Measurements from ENCODE around the gene KIAA0825.
A peak's percentile ranks its signal among the peaks of the same experiment; 100 is the strongest.
"Not testable (repeated sequence)": the region's sequence is repeated elsewhere in the genome, so short reads cannot be mapped to it uniquely, and the experiment has no call there.

KIAA0825 gene

GRCh38 chr5:94577466-94578245 lies 40.7 kb downstream of the KIAA0825 start:
- DNase-seq, result no peak

GRCh38 chr5:94575196-94575595 lies 43.2 kb downstream of the KIAA0825 start:
- DNase-seq, result no peak

- DNase-seq, result not testable (repeated sequence)
Observed at GRCh38 chr5:94573349-94573748, 45.1 kb downstream of the KIAA0825 start.

GRCh38 chr5:94571415-94571814 lies 47.0 kb downstream of the KIAA0825 start:
- DNase-seq, result no peak

- no peak for DNase-seq
Observed at GRCh38 chr5:94564812-94565211, 53.6 kb downstream of the KIAA0825 start.

GRCh38 chr5:94562327-94562971 lies 56.0 kb downstream of the KIAA0825 start:
- DNase-seq, result no peak

GRCh38 chr5:94558028-94558427 lies 60.4 kb downstream of the KIAA0825 start:
- DNase-seq, result no peak

GRCh38 chr5:94551858-94552257 lies 66.5 kb downstream of the KIAA0825 start:
- DNase-seq, result no peak

GRCh38 chr5:94545870-94546625 lies 72.4 kb downstream of the KIAA0825 start:
- peak; percentile 34 for DNase-seq

- no peak for DNase-seq
Observed at GRCh38 chr5:94544875-94545547, 73.4 kb downstream of the KIAA0825 start.

- DNase-seq, result no peak
Observed at GRCh38 chr5:94544031-94544650, 74.3 kb downstream of the KIAA0825 start.

- DNase-seq, result no peak
Observed at GRCh38 chr5:94540856-94541494, 77.4 kb downstream of the KIAA0825 start.

GRCh38 chr5:94538260-94538659 lies 80.1 kb downstream of the KIAA0825 start:
- no peak for DNase-seq

GRCh38 chr5:94526706-94527105 lies 91.7 kb downstream of the KIAA0825 start:
- no peak for DNase-seq

- no peak for DNase-seq
Observed at GRCh38 chr5:94524841-94525697, 93.3 kb downstream of the KIAA0825 start.

- DNase-seq, result no peak
Observed at GRCh38 chr5:94523018-94523417, 95.4 kb downstream of the KIAA0825 start.

GRCh38 chr5:94522117-94522516 lies 96.3 kb downstream of the KIAA0825 start:
- DNase-seq, result no peak

GRCh38 chr5:94517490-94518488 lies 100.6 kb downstream of the KIAA0825 start:
- no peak for DNase-seq

- no peak for DNase-seq
Observed at GRCh38 chr5:94516148-94516547, 102.3 kb downstream of the KIAA0825 start.

Data from right hindlimb (tissue), 1 donor.